Astrocyte of the spinal cord (primary cell): ENCODE data around the gene KMT2E.

Experiments used
- DNase-seq: peaks from one replicate; pipeline ENCODE4 v3.0.0; 2011; ENCODE audit warnings: low read depth, low spot score
- H3K4me3 ChIP-seq: 2 replicates; pipeline ENCODE4 v1.5.1; 2011; ENCODE audit warnings: low read depth, mild to moderate bottlenecking, low read length, moderate library complexity
- CTCF ChIP-seq: IDR thresholded peaks from 2 replicates; pipeline ENCODE4 v1.5.1; 2012; ENCODE audit warnings: low read depth, mild to moderate bottlenecking, low read length, inconsistent platforms
- in situ Hi-C: cut with HindIII; loops from 2 replicates; pipeline ENCODE4 v1.10.0; 2017; ENCODE audit warnings: low sequenced_read_pairs

Gene KMT2E

GRCh38 chr7:105065104-105065503 is 51.1 kb downstream of the KMT2E start:
- no peak for DNase-seq
- in situ Hi-C loops, result no loop called here
- H3K4me3 ChIP-seq, result no peak overlapping the region
- TF ChIP-seq CTCF, result no peak

GRCh38 chr7:105067691-105068090 is 53.7 kb downstream of the KMT2E start:
- in situ Hi-C loops, result no loop called here
- no peak overlapping the region for H3K4me3 ChIP-seq
- TF ChIP-seq CTCF, result no peak
- DNase-seq, result no peak

GRCh38 chr7:105068886-105069285 is 54.9 kb downstream of the KMT2E start:
- in situ Hi-C loops, result no loop called here
- DNase-seq, result no peak
- no peak overlapping the region for H3K4me3 ChIP-seq
- TF ChIP-seq CTCF, result no peak

- TF ChIP-seq CTCF, result no peak
- in situ Hi-C loops, result no loop called here
- no peak for DNase-seq
- no peak overlapping the region for H3K4me3 ChIP-seq
Measured at GRCh38 chr7:105073143-105073542, 59.1 kb downstream of the KMT2E start.

GRCh38 chr7:105079348-105079747 is 65.3 kb downstream of the KMT2E start:
- no peak overlapping the region for H3K4me3 ChIP-seq
- DNase-seq, result no peak
- TF ChIP-seq CTCF, result no peak
- in situ Hi-C loops, result no loop called here

- in situ Hi-C loops, result no loop called here
- no peak overlapping the region for H3K4me3 ChIP-seq
Measured at GRCh38 chr7:105084581-105084980, 70.6 kb downstream of the KMT2E start.

More at GRCh38 chr7:105084581-105084980, 70.6 kb downstream of the KMT2E start:
- no peak for TF ChIP-seq CTCF
- no peak for DNase-seq
